Prostate gland (tissue), 2 donors: ENCODE measurements around the gene ERICH6B.

Experiments used
- POLR2A ChIP-seq: fragments of 450-650 bp; IDR thresholded peaks from one replicate; pipeline ENCODE4 v1.6.1; 2016; ENCODE audit warnings: antibody characterized with exemption, mild to moderate bottlenecking
- POLR2AphosphoS5 ChIP-seq: sonication (generic); formaldehyde crosslinking; IDR thresholded peaks from one replicate; pipeline ENCODE4 v1.6.1; 2017; ENCODE audit warnings: antibody characterized with exemption
- TF ChIP-seq, protein P1 (sequence below), 4 experiments: fragments of 200-600 bp in 2 of 4; fragments of 450-650 bp in 2 of 4; sonication (generic) in 2 of 4; IDR thresholded peaks; 1 replicate in 3 of 4; 2 replicates in 1 of 4; pipeline ENCODE4 v1.5.1; 2016 to 2019; ENCODE audit warnings: antibody characterized with exemption in 4 of 4, mild to moderate bottlenecking in 2 of 4, moderate library complexity in 2 of 4

DNA sequence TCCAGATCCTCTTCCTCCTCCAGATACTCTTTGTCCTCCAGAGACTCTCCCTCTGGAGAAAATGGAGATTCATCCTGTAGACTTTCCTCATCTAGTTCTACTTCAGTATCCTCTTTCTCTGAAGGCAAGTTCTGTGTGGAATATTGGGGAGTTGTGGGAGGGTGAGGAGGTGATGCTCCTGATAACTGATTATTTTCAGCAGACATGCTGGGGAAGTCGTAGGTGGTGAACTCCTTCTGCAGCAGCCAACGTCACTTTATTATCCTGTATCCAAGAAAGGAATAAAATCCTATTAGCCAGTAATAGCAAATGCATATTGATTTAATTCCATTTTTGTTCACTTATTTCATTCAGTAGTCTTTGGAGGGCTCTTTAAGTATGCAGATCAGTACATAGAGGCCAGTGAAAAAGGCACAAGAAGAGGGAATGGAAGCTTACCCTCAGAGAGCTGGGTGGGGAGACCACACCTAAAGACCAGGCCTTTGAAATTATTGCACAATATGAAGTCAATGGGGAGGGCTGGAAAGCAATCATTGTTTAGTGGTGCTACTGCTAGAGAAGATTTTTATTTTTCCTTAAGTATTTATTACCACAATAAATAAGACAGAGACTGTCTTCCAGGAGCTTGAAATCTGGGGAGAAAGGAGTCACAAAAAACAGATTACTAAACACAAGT is 18.6 kb downstream of the ERICH6B start:
- TF ChIP-seq, protein P1, sequence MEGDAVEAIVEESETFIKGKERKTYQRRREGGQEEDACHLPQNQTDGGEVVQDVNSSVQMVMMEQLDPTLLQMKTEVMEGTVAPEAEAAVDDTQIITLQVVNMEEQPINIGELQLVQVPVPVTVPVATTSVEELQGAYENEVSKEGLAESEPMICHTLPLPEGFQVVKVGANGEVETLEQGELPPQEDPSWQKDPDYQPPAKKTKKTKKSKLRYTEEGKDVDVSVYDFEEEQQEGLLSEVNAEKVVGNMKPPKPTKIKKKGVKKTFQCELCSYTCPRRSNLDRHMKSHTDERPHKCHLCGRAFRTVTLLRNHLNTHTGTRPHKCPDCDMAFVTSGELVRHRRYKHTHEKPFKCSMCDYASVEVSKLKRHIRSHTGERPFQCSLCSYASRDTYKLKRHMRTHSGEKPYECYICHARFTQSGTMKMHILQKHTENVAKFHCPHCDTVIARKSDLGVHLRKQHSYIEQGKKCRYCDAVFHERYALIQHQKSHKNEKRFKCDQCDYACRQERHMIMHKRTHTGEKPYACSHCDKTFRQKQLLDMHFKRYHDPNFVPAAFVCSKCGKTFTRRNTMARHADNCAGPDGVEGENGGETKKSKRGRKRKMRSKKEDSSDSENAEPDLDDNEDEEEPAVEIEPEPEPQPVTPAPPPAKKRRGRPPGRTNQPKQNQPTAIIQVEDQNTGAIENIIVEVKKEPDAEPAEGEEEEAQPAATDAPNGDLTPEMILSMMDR (IDR thresholded peaks at IDR 0.05), result no peak
- TF ChIP-seq POLR2A, result no peak
- TF ChIP-seq POLR2AphosphoS5, result no peak
